ENCODE data around the gene ZNF85. TPM values are rescaled to one million over a fixed set of nuclear protein-coding genes. Genes with fewer than 3 reads are reported as not detected.

Gene ZNF85
- total RNA-seq, 2 experiments from 2014 or later, result 22.7 to 25.0 TPM

GRCh38 chr19:20999731-21000352, 76.8 kb downstream of the ZNF85 start:
- POLR2A ChIA-PET, result interaction anchor here (0.6 to 1.7 kb wide), 19 partner anchors 11 to 836 kb away, joined by 3 to 36 read pairs (median 5); partner anchors contain the start of genes ZNF100, ZNF429, ZNF43 and ZNF430
- Mint-ChIP-seq H3K27me3 (no peaks in the 10 kb centered on the region), H3K36me3 (peaks cover 22% of the 10 kb centered on the region), H3K27ac (peak overlapping the region; percentile 97), H3K9me3 (peaks cover 8% of the 10 kb centered on the region), H3K4me1 (peaks cover 13% of the 10 kb centered on the region), H3K4me3 (peak overlapping the region; percentile 95)
- peak; percentile 84 for DNase-seq
- peak; percentile 99 for ATAC-seq (ENCODE audit: low read depth)

Other genes with a start within 250 kb of the ZNF85 start
- gene ZNF66, start 146.9 kb upstream of the ZNF85 start, total RNA-seq, result 10 to 100 TPM; 15.4 to 16.7 TPM
- 10 to 100 TPM; 33.9 to 35.0 TPM for gene ZNF430, start 97.4 kb downstream of the ZNF85 start, total RNA-seq
- gene ZNF714, start 159.0 kb downstream of the ZNF85 start, total RNA-seq, result 10 to 100 TPM; 25.1 to 26.6 TPM
- gene ZNF431, start 218.8 kb downstream of the ZNF85 start, total RNA-seq, result 10 to 100 TPM; 21.5 to 28.2 TPM

Data from activated naive CD8-positive, alpha-beta T cell treated with anti-CD3 and anti-CD28 coated beads, Interleukin-2, amount 10 ng/mL, durations not matched to agents 7 days and 5 days (primary cell).